Smooth muscle cell (in vitro differentiated cells): ENCODE results near the gene BRCA2. TPM values are rescaled to one million over a fixed set of nuclear protein-coding genes. Genes with fewer than 3 reads are reported as not detected.

Experiments
- DNase-seq: peaks from one replicate; lab custom pipeline; 2025; ENCODE audit not compliant: unreplicated experiment; lab: John Stamatoyannopoulos, UW
- H2AFZ ChIP-seq: fragments of 200-600 bp; sonication (generic); 2 replicates; pipeline ENCODE4 v1.6.0; 2016; ENCODE audit warnings: antibody characterized with exemption, low read depth, mild to moderate bottlenecking
- H3F3A ChIP-seq: fragments of 200-600 bp; sonication (generic); 2 replicates; pipeline ENCODE4 v1.6.0; 2017; ENCODE audit warnings: antibody characterized with exemption, low read depth
- H3K27ac ChIP-seq: fragments of 200-600 bp; sonication (generic); 2 replicates; pipeline ENCODE4 v1.5.1; 2016; ENCODE audit warnings: low read depth, mild to moderate bottlenecking
- H3K27me3 ChIP-seq: fragments of 200-600 bp; sonication (generic); 2 replicates; pipeline ENCODE4 v1.6.1; 2016; ENCODE audit warnings: low read depth, mild to moderate bottlenecking
- H3K36me3 ChIP-seq: fragments of 200-600 bp; sonication (generic); 2 replicates; pipeline ENCODE4 v1.5.1; 2016; ENCODE audit warnings: low read depth
- H3K4me1 ChIP-seq: fragments of 200-600 bp; sonication (generic); 2 replicates; pipeline ENCODE4 v1.5.1; 2016; ENCODE audit warnings: low read depth
- H3K4me2 ChIP-seq: fragments of 200-600 bp; sonication (generic); 2 replicates; pipeline ENCODE4 v1.6.0; 2016; ENCODE audit warnings: mild to moderate bottlenecking
- H3K4me3 ChIP-seq: fragments of 200-600 bp; sonication (generic); 2 replicates; pipeline ENCODE4 v1.5.1; 2016; ENCODE audit warnings: mild to moderate bottlenecking
- H3K79me2 ChIP-seq: fragments of 200-600 bp; sonication (generic); 2 replicates; pipeline ENCODE4 v1.6.0; 2016; ENCODE audit warnings: low read depth, mild to moderate bottlenecking
- H3K9ac ChIP-seq: fragments of 200-600 bp; sonication (generic); 2 replicates; pipeline ENCODE4 v1.6.0; 2016; ENCODE audit warnings: low read depth
- H3K9me3 ChIP-seq: fragments of 200-600 bp; sonication (generic); replicated peaks from 2 replicates; pipeline ENCODE4 v1.5.1; 2016; ENCODE audit warnings: low read depth
- H4K20me1 ChIP-seq: fragments of 200-600 bp; sonication (generic); 2 replicates; pipeline ENCODE4 v1.6.0; 2016; ENCODE audit warnings: low read depth
- WGBS: methylation state at CpG from one replicate; pipeline ENCODE4 v1.1.7; 2016; ENCODE audit warnings: low lambda C conversion rate; 5-methylcytosine and 5-hydroxymethylcytosine counted together
- polyA plus RNA-seq: library from polyadenylated mRNA; unstranded; fragments of >200 nt; fragmentation: Nextera tagmentation; extraction: Ambion mirVana; gene quantifications from 2 replicates; pipeline ENCODE4 v1.2.1, GENCODE V29; 2016
- total RNA-seq: library from RNA; depleted of rRNA; stranded (reverse); fragments of >200 nt; gene quantifications from 2 replicates; pipeline ENCODE4 v1.2.3, GENCODE V29; 2014
- TF ChIP-seq, protein P1 (sequence below): fragments of 200-600 bp; sonication (generic); IDR thresholded peaks from 2 replicates; pipeline ENCODE4 v1.5.1; 2017; ENCODE audit warnings: borderline replicate concordance, mild to moderate bottlenecking, antibody characterized with exemption; ENCODE audit not compliant: insufficient read depth, poor library complexity, severe bottlenecking

The BRCA2 gene
- total and polyA plus RNA-seq, 2 experiments from 2014 or later = 1.7 to 4.4 TPM

DNA sequence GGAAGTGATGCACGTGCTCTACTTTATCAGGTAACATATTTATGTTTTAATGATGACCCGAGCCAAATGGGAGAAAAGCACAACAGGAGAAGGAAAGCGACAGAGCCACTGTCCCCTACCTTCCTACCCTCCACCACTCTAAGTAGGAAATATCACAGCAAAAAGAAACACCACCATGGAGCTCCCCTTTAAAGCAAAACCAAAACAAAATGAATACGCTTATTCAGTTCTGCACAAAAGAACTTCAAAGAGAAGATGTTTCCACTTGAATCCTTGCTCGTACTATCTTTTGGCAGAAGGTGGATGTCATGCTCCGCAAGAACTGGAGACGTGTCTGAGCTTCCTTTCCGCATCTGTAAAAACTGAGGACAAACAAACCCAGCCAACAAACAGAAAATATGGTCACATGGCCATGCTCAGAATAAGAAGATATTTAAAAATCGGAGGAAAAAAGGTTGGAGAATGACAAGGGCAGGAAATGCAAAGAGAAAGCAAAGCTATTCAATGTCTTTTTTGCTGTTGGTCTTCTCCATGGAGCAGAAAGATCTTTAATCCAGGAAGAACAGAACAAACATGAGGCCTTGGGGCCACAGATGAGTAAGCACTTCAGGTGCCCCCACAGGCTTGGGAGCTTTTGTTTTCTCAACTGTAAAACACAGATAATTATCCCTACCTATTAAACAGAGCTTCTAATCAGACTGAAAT, 93.1 kb downstream of the BRCA2 start:
- H3K9me3 ChIP-seq = no peaks in the 10 kb centered on the region
- no peaks in the 10 kb centered on the region for H3F3A ChIP-seq
- H3K79me2 ChIP-seq = no peaks in the 10 kb centered on the region
- no peak overlapping the region for H3K4me3 ChIP-seq
- H3K4me1 ChIP-seq = peaks cover 10% of the 10 kb centered on the region
- H3K27ac ChIP-seq = no peak overlapping the region
- no peak overlapping the region for H3K9ac ChIP-seq
- H2AFZ ChIP-seq = no peak overlapping the region
- 95% methylated on average over 9 of the region's 9 CpGs for WGBS
- H3K36me3 ChIP-seq = no peaks in the 10 kb centered on the region
- TF ChIP-seq, protein P1, sequence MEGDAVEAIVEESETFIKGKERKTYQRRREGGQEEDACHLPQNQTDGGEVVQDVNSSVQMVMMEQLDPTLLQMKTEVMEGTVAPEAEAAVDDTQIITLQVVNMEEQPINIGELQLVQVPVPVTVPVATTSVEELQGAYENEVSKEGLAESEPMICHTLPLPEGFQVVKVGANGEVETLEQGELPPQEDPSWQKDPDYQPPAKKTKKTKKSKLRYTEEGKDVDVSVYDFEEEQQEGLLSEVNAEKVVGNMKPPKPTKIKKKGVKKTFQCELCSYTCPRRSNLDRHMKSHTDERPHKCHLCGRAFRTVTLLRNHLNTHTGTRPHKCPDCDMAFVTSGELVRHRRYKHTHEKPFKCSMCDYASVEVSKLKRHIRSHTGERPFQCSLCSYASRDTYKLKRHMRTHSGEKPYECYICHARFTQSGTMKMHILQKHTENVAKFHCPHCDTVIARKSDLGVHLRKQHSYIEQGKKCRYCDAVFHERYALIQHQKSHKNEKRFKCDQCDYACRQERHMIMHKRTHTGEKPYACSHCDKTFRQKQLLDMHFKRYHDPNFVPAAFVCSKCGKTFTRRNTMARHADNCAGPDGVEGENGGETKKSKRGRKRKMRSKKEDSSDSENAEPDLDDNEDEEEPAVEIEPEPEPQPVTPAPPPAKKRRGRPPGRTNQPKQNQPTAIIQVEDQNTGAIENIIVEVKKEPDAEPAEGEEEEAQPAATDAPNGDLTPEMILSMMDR = no peak
- DNase-seq = no peak
- H4K20me1 ChIP-seq = no peaks in the 10 kb centered on the region
- no peaks in the 10 kb centered on the region for H3K27me3 ChIP-seq
- no peak overlapping the region for H3K4me2 ChIP-seq

DNA sequence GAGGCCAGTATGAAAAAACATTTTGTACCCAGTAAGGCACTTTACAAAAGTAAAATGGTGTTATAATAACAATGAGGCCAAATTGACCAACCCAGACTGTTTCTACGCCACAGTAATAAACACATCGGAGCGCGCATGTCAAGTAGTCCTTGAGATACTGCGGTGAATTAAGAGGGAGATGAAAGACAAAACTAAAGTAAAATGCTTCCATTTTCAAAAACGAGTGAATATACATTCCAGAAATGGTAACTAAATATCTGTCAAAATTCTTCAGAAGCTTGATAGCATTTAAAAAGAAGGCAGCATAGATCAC, 93.6 kb downstream of the BRCA2 start:
- Histone ChIP-seq H2AFZ (no peak overlapping the region), H3K9ac (no peak overlapping the region), H3K36me3 (no peaks in the 10 kb centered on the region), H3K27me3 (no peaks in the 10 kb centered on the region), H3K4me2 (no peak overlapping the region), H4K20me1 (no peaks in the 10 kb centered on the region), H3F3A (no peaks in the 10 kb centered on the region), H3K4me1 (peaks cover 10% of the 10 kb centered on the region), H3K4me3 (no peak overlapping the region), H3K79me2 (no peaks in the 10 kb centered on the region), H3K9me3 (no peaks in the 10 kb centered on the region), H3K27ac (no peak overlapping the region)
- no peak for DNase-seq
- WGBS = 92% methylated on average over 6 of the region's 6 CpGs
- TF ChIP-seq, protein P1 = no peak

DNA sequence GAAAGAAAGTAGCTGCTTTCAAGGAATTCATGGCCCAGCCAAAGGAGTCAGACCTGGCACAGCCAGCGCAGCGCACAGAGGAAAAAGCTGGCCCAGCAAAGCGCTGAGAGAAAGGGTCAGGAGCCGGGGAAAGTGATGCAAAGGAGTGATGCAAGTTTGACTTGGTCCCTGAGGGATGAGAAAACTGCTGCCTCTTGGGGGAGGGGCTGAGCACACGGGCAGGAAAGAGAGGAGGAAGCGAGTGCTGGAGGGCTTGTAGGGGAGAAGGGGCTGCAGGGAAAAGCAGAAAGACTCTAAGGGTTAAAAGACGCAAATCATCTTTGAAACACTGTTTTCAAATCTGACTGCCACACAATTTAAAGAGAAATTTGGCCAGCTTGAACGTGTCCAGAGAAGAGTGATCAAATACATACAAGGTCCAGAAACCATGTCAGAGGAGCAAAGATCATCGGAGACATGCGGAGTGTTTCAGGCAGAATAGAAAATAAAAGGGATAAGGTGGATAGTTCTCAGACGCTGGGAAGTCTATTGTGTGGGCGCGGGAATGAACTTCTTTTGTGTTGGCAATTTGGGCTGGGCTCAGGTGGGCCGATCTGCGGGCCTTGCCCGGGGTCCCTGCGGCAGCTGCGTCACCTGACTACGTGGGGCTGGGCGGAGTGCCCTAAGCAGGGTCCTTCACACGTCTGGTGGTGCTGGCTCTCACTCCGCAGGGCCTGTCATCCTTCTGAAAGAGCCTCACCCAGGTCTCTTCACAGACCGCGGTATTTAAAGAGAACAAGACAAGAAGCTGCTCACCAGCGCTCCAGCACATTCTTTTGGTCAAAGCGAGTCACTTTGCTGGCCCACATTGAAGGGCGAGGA, 94.5 kb downstream of the BRCA2 start:
- WGBS = 7% methylated on average over 27 of the region's 27 CpGs
- Histone ChIP-seq H3K9ac (no peak overlapping the region), H3K27me3 (no peaks in the 10 kb centered on the region), H3K79me2 (no peaks in the 10 kb centered on the region), H3K36me3 (no peaks in the 10 kb centered on the region), H3K4me3 (peak overlapping the region; percentile 40), H3K4me1 (peaks cover 10% of the 10 kb centered on the region), H3K9me3 (no peaks in the 10 kb centered on the region), H3F3A (no peaks in the 10 kb centered on the region), H2AFZ (peak overlapping the region; percentile 71), H3K4me2 (peak overlapping the region; percentile 84), H4K20me1 (no peaks in the 10 kb centered on the region), H3K27ac (no peak overlapping the region)
- TF ChIP-seq, protein P1 = no peak
- DNase-seq = no peak

DNA sequence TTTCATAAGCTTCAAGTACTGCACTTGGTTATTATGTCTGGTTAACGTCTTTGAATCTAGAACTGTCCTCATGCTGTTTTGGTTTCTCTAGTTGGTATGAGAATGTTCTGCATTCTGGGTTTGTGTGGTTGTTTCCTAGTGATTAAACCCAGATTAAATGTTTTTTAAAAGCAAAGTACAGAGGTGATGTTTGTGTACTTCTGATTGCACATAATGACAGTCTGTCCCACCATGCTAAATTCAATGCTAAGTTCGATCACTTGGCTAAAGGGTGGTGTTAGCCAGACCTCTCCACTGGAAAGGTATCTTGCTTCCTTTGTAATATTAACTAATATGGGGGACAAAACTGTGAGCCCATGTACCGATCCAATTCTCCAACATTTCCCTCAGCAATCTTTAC, 98.0 kb downstream of the BRCA2 start:
- no peaks in the 10 kb centered on the region for H3K79me2 ChIP-seq
- H2AFZ ChIP-seq = no peak overlapping the region
- no peak overlapping the region for H3K27ac ChIP-seq
- H3K27me3 ChIP-seq = no peaks in the 10 kb centered on the region
- no peaks in the 10 kb centered on the region for H3K36me3 ChIP-seq
- H3K4me1 ChIP-seq = peaks cover 10% of the 10 kb centered on the region
- no peaks in the 10 kb centered on the region for H3F3A ChIP-seq
- H3K9me3 ChIP-seq = no peaks in the 10 kb centered on the region
- H3K4me2 ChIP-seq = no peak overlapping the region
- H3K4me3 ChIP-seq = no peak overlapping the region
- no peak overlapping the region for H3K9ac ChIP-seq
- TF ChIP-seq, protein P1 = no peak
- 97% methylated on average over 3 of the region's 3 CpGs for WGBS
- DNase-seq = no peak
- no peaks in the 10 kb centered on the region for H4K20me1 ChIP-seq
